ENCODE data around the gene GTF2A1.
A peak's percentile ranks its signal among the peaks of the same experiment; 100 is the strongest.
"Not testable (repeated sequence)": the region's sequence is repeated elsewhere in the genome, so short reads cannot be mapped to it uniquely, and the experiment has no call there.

Gene GTF2A1

DNA sequence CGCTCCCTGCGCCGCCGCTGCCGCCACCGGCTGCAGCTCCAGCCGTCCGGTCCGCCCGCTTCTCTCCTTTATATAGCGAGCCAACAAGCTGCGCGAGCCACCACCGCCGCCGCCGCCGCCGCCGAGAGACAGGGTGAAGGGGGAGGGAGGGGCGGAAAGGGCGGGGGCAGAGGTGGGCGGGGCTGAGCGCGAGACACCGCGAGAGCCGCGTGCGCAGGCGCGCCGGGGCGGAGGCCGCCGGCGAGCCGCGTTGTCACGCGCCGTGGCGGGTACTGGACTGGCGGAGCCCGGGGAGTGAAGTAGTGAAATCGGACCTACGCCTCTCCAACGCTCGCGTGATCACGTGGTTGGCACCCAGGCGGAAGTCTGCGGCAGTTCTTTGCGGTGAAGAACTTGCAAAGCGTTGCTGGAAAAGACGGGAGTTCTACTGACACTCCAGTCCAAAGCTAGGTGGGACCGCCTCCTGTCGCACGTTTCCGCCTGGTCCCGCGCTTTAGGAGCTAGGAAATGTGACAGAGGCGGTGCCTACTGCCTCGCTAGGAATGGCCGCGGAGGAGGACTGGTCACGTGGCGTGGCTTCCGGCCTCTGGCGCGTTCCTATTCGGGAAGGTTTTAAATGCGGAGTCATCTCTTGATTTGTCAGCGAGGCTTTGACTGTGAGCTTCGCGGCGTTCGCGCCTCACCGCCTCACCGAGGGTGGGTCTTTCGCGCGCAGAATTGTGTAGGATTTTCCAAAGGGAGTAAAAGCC lies at the start of gene GTF2A1:
Gene GTF2A1, minus strand, starts transcription at position 130 of the 749 bp plus-strand sequence. CDS start 441 bp downstream, outside the sequence.
- DNase-seq (ENCODE audit: extremely low read depth in 1 of 2, low read depth in 1 of 2) = peak; percentile 83 to 89

DNA sequence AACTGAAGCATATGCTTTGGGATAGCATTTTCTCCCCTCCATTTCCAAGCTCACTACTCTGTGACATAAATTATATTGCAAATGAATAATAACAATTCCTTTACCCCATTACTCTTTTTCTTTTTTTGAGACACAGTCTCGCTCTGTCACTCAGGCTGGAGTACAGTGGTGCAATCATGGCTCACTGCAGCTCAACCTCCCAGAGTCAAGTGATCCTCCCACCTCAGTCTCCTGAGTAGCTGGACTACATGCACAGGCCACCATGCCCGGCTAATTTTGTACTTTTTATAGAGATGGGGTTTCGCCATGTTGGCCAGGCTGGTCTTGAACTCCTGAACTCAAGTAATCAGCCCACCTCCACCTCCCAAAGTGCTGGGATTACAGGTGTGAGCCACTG lies 49.2 kb upstream of the GTF2A1 start:
- DNase-seq (ENCODE audit: extremely low read depth in 1 of 2, low read depth in 1 of 2) = no peak

DNA sequence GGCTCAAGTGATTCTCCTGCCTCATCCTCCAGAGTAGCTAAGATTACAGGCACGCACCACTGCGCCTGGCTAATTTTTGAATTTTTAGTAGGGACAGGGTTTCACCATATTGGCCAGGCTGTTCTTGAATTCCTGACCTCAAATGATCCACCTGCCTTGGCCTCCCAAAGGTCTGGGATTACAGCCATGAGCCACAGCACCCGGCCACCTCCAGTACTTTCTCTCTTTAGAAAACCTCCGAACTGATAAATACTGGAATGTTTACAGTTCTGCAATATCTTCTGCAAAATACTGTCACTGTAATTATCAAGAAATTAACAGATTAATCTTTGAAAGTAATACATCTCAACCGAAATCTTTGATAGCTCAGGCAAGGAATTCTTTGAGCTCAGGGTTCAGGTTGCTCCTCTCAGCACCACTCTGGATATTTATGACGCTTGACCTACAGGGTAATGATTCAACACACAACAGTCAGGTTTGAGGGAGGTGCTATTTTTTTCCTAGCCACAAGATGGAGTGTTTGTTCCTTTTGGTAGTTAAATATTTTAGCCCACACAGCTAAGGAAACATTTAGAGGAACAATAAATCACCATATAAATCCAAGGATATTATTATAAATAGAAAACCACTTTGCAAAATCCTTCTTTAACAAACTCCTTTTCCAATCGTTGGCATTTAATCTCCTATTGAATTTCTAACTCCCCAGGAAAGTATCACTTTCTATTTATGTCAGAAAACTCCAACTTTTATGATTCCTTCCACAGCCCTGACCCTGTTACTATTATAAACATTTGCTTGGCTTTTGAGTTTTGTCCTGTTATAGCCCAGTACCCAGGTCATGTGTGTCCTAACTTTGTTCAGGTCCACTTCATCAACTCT lies 48.6 kb upstream of the GTF2A1 start:
- DNase-seq (ENCODE audit: extremely low read depth in 1 of 2, low read depth in 1 of 2) = no peak

DNA sequence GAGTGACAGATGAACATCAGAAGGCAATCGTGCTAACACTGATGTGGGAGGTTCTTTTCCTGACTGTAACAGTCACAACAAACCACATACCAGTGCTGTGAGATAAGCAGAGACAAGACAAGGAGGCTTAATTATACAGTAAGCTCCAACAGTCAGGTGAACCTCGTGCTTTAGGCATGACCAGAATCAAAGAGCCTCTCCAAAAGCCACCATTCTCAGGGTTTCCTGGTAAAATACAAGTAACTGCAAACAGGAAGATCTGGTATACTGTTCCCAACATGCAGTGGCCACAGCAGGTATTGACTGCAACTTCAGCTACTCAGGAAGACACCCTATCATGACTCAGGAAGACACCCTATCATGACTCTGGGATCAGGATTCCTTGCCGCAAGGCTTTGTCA lies 47.3 kb upstream of the GTF2A1 start:
- DNase-seq (ENCODE audit: extremely low read depth in 1 of 2, low read depth in 1 of 2) = no peak

DNA sequence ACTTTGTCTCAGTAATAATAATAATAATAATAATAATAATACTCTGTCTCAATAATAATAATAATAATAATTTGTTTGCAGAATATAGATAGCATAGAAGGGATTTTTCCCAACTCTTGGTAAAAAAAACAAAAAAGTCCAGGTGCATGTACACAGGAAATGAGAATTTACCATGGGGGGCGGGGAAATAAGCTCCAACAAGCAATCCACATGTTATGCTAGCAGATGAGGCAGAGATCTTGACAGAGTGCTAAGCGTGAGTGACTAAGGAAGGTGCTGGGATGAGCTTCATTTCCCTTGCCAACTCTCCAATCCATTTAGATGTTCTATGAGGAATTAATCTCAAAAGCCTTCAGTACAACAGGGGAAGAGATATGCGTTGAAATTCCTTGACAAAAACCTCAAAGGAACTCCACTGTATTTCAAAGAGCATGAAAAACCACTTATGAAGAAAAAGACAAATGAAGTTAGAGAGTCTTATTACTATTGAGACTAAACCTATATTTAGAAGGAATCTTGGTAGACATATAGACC lies 44.9 kb upstream of the GTF2A1 start:
- DNase-seq (ENCODE audit: extremely low read depth in 1 of 2, low read depth in 1 of 2) = no peak

DNA sequence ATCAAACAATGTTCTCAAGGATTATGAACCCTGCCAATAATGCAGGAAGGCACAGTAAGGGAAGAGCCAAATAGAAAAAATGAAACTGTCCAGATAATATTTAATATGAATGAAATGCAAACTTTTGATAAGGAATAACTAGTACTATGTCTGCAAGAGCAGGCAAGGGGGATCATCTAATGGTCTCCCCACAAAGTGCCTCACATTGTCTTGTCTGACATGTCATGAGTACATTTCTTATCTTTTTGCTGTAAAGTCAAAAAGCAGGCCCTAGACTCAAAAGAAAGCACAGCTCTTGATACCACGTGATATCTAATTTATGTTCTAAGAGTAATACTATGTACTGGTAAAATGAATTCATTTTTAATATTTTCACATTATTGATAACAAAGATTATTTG lies 43.9 kb upstream of the GTF2A1 start:
- DNase-seq (ENCODE audit: extremely low read depth in 1 of 2, low read depth in 1 of 2) = no peak

DNA sequence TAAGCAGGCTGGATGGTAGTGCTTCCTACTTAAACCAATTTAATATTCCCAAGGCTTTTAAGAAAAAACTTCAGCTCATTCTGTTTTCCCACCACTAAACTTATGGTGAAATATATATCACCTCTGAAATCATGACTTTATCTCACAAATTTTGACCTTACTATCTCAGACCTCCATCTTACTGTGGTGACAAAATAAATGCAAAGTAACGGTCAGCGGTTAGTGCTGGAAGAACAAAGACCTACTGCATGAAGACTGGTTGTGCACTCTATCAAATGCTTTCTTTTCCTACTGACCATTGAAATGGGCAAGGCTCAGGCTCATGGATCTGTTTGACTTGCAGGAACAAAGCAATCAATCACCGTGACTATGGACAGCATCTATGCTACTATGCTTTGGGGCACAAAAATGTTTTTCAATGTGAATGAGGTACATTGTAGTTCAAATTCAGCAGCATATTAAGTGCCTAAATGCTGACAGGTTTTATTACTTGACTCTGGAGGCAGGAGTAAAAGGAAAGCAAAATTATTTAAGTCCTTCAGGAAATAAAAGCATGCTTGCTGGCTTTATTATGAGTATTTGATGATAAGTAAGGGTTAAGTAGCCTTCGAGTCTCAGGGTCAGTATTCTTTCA lies 43.1 kb upstream of the GTF2A1 start:
- DNase-seq (ENCODE audit: extremely low read depth in 1 of 2, low read depth in 1 of 2) = no peak

DNA sequence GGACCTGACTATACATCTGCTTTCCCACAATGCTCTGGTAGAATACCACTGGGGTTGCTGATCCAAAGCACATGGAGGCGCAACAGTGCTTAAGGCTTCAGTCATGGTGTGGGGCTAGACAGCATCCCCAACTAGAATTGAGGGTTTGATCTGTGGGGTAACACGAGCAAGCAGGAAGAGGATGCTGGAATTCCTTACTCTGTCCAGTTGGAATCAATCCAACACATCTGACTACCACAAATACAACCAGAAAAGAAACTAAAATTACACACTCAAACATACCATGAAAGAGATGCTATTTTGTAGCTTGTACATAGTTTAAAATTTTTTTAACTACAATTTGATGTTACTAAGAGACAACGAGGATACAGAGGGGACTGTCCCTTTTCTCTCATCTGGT lies 40.4 kb upstream of the GTF2A1 start:
- DNase-seq (ENCODE audit: extremely low read depth in 1 of 2, low read depth in 1 of 2) = no peak

DNA sequence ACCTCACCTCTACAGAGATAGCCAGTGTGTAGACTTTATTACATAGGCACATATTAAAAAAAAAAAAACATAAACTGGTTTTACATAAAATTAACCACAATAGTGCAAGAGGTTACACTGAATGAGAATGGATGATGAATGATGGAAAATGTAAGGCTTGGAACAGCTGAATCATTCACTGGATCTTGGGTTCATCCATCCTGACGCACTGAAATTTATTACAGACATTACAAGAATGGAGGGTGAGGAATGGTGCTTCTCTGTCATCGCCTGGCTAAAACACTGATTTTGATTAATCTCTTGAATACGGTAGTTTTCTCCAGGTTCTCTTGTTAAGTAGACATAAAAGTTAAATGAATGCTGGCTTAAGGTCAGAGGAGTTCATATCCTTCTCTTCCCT lies 40.0 kb upstream of the GTF2A1 start:
- no peak for DNase-seq (ENCODE audit: extremely low read depth in 1 of 2, low read depth in 1 of 2)

DNA sequence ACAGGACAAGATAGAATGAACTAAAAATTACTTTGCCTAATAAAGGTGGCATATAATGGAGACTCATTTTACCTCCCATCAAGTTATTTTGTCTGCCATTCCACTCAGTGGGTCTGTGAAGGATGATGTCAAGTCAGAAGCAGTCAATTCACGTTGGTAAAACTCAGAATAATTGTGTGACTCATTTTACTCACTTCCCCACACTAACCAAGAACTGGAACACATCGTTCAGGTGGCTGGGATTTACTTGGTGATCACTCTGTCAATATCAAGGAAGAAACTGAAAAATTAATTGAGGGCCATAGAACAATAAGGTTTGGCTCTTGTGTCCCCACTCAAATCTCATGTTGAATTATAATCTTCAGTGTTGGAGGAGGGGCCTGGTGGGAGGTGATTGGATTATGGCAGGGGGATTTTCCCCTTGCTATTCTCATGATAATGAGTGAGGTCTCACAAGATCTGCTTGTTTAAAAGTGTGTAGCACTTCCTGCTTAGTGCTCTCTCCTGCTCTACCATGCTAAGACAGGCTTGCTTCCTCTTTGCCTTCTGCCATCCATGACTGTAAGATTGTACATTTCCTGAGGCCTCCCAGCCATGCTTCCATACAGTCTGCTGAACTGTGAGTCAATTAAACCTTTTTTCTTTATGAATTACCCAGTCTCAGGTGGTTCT lies 35.7 kb upstream of the GTF2A1 start:
- DNase-seq (ENCODE audit: extremely low read depth in 1 of 2, low read depth in 1 of 2) = no peak

DNA sequence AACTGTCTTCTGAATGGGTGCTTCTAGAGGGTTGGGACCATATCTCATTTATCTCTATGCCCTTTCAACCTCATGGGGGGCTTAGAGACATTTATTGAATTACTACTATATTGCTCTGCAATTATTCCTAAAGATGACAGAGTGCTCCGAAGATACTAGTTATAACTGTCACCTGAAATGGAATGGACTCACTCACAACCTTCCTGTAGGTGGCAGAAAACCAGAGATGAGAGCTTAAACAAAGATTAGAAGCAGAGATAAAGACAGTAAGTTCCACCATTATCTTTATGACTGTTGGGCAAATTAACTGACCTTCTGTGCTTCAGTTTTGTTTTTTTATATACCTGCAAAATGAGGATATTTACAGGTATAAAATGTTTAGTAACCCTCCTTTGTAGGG lies 31.5 kb upstream of the GTF2A1 start:
- DNase-seq (ENCODE audit: extremely low read depth in 1 of 2, low read depth in 1 of 2) = no peak

DNA sequence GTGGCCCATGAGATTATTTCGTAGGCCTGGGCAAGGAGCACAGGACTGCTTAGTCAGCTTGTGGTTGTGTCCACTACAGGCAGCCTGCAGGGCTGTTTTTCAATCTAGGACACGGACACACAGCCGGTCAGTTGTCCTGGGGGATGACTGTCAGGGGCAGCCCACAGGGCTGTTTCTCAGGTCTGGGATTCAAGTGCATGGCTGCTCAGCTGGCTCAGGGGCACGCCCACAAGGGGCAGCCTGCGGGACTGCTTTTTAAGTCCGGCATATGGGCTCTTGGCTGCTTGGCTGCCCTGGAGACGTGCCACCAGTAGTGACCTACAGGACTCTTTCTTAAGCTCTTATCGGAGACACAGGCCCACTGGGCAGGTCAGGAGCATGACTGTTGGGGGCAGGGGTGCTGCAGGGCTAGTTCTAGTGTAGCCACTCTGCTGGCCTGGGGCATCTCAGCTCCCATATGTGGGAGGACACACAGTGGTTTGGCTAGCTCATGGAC lies 26.6 kb upstream of the GTF2A1 start:
- DNase-seq (ENCODE audit: extremely low read depth in 1 of 2, low read depth in 1 of 2) = no peak

DNA sequence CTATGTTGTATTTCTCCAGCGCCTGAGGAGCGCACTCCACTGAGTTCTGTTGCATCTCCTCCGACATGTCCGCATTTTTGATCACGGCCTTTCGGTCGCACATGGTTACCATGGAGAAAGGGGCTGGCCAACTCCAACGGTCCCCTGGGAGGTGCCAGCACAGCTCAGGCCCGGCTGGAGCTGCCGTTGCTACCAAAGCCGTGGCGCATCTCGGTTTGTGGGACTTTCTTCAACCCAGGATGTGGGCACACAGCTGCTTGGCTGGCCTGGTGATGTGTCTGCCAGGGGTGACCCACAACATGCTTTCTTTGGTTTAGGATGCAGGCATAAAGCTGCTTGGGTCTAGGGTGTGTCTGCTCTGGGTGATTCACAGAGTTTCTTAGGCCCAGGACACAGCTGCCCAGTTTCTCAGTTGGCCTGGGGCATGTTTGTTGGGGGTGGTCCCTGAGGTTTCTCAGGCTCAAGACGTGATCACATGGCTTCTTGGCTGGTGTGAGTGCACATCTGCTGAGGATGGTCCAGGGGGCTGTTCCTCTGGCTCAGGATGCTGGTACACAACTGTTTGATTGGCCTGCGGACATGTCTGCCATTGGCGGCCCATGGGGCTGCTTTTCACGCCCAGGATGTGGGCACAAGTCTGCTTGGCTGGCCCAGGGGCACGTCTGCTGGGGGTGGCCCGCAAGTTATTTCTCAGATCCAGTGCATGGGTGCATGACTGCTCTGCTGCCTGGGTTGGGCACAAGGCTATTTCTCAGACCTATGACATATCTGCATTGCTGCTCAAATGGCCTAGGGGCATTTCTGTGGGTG lies 25.9 kb upstream of the GTF2A1 start:
- no peak for DNase-seq (ENCODE audit: extremely low read depth in 1 of 2, low read depth in 1 of 2)

DNA sequence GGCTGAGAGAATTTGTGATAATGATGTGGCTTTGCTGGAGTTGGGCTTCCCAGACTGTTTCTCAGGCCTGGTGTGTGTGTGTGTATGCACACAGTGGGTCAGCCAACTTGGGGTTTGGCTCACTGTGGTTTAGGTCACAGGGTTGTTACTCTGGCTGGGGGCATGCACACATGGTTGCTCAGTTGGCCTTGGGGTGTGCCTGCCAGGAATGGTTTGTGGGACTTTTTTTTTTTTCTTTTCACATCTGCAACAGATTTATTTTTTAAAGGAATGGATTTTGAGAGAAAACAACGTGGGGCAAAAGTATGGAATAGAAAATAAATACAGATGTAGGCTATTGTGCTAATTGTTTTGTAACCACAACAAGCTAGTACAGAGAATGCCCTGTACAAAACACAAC lies 25.0 kb upstream of the GTF2A1 start:
- DNase-seq (ENCODE audit: extremely low read depth in 1 of 2, low read depth in 1 of 2) = no peak

DNA sequence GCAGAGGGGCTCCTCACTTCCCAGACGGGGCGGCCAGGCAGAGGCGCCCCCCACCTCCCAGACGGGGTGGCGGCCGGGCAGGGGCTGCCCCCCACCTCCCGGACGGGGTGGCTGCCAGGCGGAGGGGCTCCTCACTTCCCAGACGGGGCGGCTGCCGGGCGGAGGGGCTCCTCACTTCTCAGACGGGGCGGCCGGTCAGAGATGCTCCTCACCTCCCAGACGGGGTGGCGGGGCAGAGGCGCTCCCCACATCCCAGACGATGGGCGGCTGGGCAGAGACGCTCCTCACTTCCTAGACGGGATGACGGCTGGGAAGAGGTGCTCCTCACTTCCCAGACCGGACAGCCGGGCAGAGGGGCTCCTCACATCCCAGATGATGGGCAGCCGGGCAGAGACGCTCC lies 23.7 kb upstream of the GTF2A1 start:
- DNase-seq (ENCODE audit: extremely low read depth in 1 of 2, low read depth in 1 of 2) = not testable (repeated sequence)

DNA sequence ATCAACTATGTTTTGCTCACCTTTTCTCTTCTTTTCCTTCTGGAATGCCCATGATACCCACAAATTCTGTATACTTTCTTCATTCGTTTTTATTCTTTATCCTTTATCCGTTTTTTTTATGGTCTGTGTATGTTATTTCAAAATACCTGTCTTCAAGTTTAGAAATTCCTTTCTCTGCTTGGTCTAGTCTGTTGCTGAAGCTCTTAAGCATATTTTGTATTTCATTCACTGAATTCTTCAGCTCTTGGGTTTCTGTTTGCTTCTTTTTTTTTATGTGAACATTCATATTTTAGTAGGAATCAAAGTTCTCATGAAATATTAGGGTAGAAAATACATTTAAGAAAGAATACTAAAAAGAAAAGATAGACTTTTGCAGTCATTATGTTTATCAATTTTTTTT lies 22.7 kb upstream of the GTF2A1 start:
- no peak for DNase-seq (ENCODE audit: extremely low read depth in 1 of 2, low read depth in 1 of 2)

DNA sequence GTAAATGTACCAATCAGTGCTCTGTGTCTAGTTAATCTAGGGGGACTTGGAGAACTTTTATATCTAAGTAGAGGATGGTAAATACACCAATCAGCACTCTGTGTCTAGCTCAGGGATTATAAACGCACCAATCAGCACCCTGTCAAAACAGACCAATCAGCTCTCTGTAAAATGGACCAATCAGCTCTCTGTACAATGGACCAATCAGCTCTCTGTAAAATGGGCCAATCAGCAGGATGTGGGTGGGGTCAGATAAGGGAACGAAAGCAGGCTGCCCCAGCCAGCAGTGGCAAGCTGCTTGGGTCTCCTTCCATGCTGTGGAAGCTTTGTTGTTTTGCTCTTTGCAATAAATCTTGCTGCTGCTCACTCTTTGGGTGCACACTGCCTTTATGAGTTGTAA lies 16.1 kb upstream of the GTF2A1 start:
- DNase-seq (ENCODE audit: extremely low read depth in 1 of 2, low read depth in 1 of 2) = not testable (repeated sequence)

DNA sequence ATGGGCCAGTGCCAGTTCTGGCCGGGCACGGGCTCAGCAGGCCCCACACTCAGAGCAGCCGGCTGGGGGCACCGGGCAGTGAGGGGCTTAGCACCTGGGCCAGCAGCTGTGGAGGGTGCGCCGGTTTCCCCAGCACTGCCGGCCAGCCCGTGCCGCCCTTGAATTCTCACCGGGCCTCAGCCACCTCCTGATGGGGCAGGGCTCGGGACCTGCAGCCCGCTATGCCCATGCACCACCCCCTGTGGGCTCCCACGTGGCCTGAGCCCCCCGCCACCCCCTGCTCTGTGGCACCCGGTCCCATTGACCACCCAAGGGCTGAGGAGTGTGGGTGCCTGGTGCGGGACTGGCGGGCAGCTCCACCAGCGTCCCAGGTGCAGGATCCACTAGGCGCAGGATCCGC lies 15.4 kb upstream of the GTF2A1 start:
- DNase-seq (ENCODE audit: extremely low read depth in 1 of 2, low read depth in 1 of 2) = no peak

DNA sequence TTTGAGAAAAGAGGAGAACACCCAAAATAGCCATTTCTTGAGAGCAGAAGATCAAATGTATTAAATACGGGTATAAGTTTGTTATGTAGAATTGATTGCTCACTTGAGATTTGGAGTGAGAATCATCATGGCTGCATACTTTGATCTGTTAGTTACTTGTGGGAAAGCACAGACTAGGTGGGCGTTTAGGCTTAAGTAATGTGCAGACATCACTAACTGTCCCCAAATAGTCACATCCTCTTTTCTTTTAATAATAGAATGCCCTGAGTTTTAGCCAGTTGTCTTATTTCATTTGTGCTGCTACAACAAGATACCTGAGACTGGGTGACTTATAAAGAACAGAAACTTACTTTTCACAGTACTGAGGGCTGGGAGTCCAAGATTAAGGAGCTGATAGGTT lies 14.3 kb upstream of the GTF2A1 start:
- DNase-seq (ENCODE audit: extremely low read depth in 1 of 2, low read depth in 1 of 2) = no peak

DNA sequence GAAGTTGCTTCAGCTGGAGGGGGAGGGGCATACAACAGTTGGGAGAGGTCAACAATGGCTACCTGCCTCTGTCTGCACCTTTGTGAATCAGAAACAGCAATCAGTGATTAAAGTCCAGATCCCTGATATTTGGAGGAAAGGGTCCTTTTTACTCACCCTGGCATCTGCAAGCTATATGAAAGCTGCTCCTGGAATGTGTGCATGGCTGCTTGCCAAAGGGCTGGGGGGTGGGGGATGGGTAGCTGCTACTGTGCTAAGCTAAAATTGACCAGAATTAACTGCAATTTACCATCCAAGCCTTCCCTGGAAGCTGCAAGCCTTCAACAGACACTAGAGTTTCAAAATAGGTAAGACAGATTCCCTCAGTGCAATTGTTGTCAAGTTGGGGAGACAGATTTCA lies 13.5 kb upstream of the GTF2A1 start:
- no peak for DNase-seq (ENCODE audit: extremely low read depth in 1 of 2, low read depth in 1 of 2)
